MCF 10A (cell line): ENCODE results near the gene DNAH10. TPM values are rescaled to one million over a fixed set of nuclear protein-coding genes. Genes with fewer than 3 reads are reported as not detected.
"Not testable (repeated sequence)": the region's sequence is repeated elsewhere in the genome, so short reads cannot be mapped to it uniquely, and the experiment has no call there.

Experiments used
- BruUV-seq: library from RNA; stranded (reverse); fragments of 400-500 nt; replicated peaks from 2 replicates; lab custom pipeline; 2021; lab: Mats Ljungman, UMichigan
- CTCF ChIA-PET: fragments of 300-600 bp; sonication (Branson Sonifier 250); formaldehyde crosslinking; extraction: SDS; loops from one replicate; lab custom pipeline; 2021; ENCODE audit warnings: antibody characterized with exemption, inconsistent platforms; lab: Yijun Ruan, JAX
- POLR2A ChIA-PET: fragments of 300-600, 350-650 bp; sonication (Branson Sonifier 250); formaldehyde crosslinking; extraction: SDS; loops from one replicate; lab custom pipeline; 2020; ENCODE audit warnings: antibody characterized with exemption, inconsistent platforms; lab: Yijun Ruan, JAX
- DNase-seq: peaks from one replicate; pipeline ENCODE4 v3.0.0-alpha.2; 2018; ENCODE audit not compliant: unreplicated experiment
- H3K27ac Mint-ChIP-seq: one replicate; pipeline ENCODE4 v1.8.0; 2022; ENCODE audit warnings: mild to moderate bottlenecking, low read depth, mixed read lengths; ENCODE audit not compliant: unreplicated experiment
- H3K27me3 Mint-ChIP-seq: one replicate; pipeline ENCODE4 v1.8.0; 2022; ENCODE audit warnings: mixed read lengths; ENCODE audit not compliant: insufficient read depth, unreplicated experiment
- H3K36me3 Mint-ChIP-seq: one replicate; pipeline ENCODE4 v1.8.0; 2022; ENCODE audit warnings: mild to moderate bottlenecking, moderate library complexity, mixed read lengths; ENCODE audit not compliant: insufficient read depth, unreplicated experiment
- H3K4me1 Mint-ChIP-seq: one replicate; pipeline ENCODE4 v1.8.0; 2022; ENCODE audit warnings: mixed read lengths; ENCODE audit not compliant: insufficient read depth, unreplicated experiment
- H3K4me3 Mint-ChIP-seq: one replicate; pipeline ENCODE4 v1.8.0; 2022; ENCODE audit warnings: mild to moderate bottlenecking, moderate library complexity, mixed read lengths; ENCODE audit not compliant: unreplicated experiment
- H3K9me3 Mint-ChIP-seq: one replicate; pipeline ENCODE4 v1.8.0; 2022; ENCODE audit warnings: mixed read lengths; ENCODE audit not compliant: unreplicated experiment
- CTCF ChIP-seq: fragments of 200-600 bp; IDR thresholded peaks from one replicate; pipeline ENCODE4 v1.8.0; 2022; ENCODE audit warnings: antibody characterized with exemption, mild to moderate bottlenecking; ENCODE audit not compliant: unreplicated experiment
- intact Hi-C: fragments of 100-400 bp; cut with micrococcal nuclease; formaldehyde crosslinking; loops from 2 replicates; pipeline ENCODE4 v1.14.1; 2022
- total RNA-seq: library from RNA; stranded (reverse); gene quantifications from 2 replicates; pipeline ENCODE4 v1.2.3, GENCODE V29; 2022

Gene DNAH10
- total RNA-seq, 1 experiment from 2014 or later, result 0.21 TPM

DNA sequence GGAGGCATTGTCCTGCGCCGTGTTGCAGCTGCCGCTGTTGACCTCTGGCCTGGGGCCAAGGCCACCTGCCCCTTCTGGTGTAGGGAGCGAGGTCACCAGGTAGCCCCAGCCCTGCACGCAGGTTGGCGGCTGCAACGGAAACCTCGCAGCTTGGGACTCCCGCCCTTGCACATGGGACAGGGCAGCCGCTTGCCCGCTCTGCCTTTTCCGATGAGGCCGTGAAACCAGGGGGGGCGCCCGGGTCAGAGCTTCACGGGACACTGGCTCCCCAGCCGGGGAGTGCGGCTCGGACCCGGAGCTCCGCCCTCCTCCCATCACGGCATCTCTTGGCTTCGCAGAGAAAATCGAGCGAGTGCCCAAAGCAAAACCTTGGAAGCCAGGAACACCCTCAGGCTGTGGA is 25.4 kb downstream of the DNAH10 start:
- Mint-ChIP-seq H3K4me3 (no peak overlapping the region), H3K27me3 (peaks cover 3% of the 10 kb centered on the region), H3K4me1 (no peaks in the 10 kb centered on the region), H3K27ac (no peak overlapping the region), H3K36me3 (no peaks in the 10 kb centered on the region), H3K9me3 (peaks cover 7% of the 10 kb centered on the region)
- POLR2A ChIA-PET, result no interaction called here
- intact Hi-C loops, result no loop called here
- no TSS peak for BruUV-seq
- CTCF ChIA-PET, result interaction anchor here (1.0 kb wide), 1 partner anchor 15 kb away, joined by 4 read pairs; no protein-coding TSS in a partner anchor
- no peak for DNase-seq
- no peak for TF ChIP-seq CTCF

- peaks cover 12% of the 10 kb centered on the region for H3K9me3 Mint-ChIP-seq
- no peak for DNase-seq
- no peaks in the 10 kb centered on the region for H3K4me1 Mint-ChIP-seq
- no peak for TF ChIP-seq CTCF
- POLR2A ChIA-PET, result interaction anchor here (0.5 kb wide), 1 partner anchor 115 kb away, joined by 5 read pairs; no protein-coding TSS in a partner anchor
- no peak overlapping the region for H3K27ac Mint-ChIP-seq
- no peak overlapping the region for H3K4me3 Mint-ChIP-seq
- no TSS peak for BruUV-seq
- H3K27me3 Mint-ChIP-seq, result no peaks in the 10 kb centered on the region
- CTCF ChIA-PET, result interaction anchor here (1.0 kb wide), 2 partner anchors 12 to 14 kb away, joined by 4 to 6 read pairs; no protein-coding TSS in a partner anchor
- no peaks in the 10 kb centered on the region for H3K36me3 Mint-ChIP-seq
- intact Hi-C loops, result no loop called here
These were observed 26.4 kb downstream of the DNAH10 start for GRCh38 chr12:123788541-123788940.

DNA sequence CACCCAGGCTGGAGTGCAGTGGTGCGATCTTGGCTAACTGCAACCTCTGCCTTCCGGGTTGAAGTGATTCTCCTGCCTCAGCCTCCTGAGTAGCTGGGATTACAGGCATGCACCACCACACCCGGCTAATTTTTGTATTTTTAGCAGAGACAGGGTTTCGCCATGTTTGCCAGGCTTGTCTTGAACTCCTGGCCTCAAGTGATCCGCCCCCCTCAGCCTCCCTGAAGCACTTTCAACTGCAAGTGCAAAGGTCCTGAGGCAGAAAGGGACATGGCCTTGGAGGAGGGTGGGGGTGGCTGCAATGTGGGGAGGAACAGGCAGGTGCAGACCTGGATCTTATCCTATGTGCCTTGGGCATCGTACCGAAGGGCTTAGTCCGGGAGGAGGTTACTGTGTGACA is 27.3 kb downstream of the DNAH10 start:
- DNase-seq, POLR2A ChIA-PET, H3K4me3 Mint-ChIP-seq, H3K4me1 Mint-ChIP-seq, H3K27ac Mint-ChIP-seq, BruUV-seq, intact Hi-C loops, H3K27me3 Mint-ChIP-seq, H3K36me3 Mint-ChIP-seq: not testable (repeated sequence)
- CTCF ChIA-PET, result interaction anchor here (1.0 kb wide), 1 partner anchor 11 kb away, joined by 6 read pairs; no protein-coding TSS in a partner anchor
- H3K9me3 Mint-ChIP-seq, result peaks cover 12% of the 10 kb centered on the region

DNA sequence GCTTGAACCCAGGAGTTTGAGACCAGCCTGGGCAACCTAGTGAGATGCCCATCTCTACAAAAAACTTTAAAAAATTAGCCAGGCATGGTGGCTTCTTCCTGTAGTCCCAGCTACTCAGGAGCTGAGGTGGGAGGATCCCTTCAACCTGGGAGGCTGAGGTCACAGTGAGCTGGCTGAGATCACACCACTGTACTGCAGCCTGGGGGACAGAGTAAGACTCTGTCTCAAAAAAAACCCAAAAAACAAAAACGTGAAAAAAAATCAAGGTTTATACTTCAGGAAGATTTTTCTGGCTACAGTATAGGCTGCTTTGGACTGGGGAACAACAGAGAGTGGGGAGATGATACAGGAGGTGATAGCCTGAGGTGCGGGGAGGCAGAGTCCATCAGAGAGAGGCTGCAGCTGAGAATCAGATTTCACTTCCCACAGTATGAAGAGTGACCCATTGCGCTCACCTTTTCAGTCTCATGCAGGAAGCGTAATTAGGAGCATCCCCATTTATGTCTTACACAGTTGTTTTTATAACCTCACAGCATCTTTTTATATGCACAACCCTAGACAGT is 28.9 kb downstream of the DNAH10 start:
- CTCF ChIA-PET, result interaction anchor here (0.7 to 1.3 kb wide), 2 partner anchors 9 to 193 kb away, joined by 3 read pairs; no protein-coding TSS in a partner anchor
- intact Hi-C loops, result no loop called here
- no peaks in the 10 kb centered on the region for H3K4me1 Mint-ChIP-seq
- no TSS peak for BruUV-seq
- DNase-seq, result no peak
- TF ChIP-seq CTCF, result no peak
- no peak overlapping the region for H3K4me3 Mint-ChIP-seq
- H3K27ac Mint-ChIP-seq, result no peak overlapping the region
- H3K27me3 Mint-ChIP-seq, result no peaks in the 10 kb centered on the region
- POLR2A ChIA-PET, result interaction anchor here (0.6 kb wide), 1 partner anchor 760 kb away, joined by 3 read pairs; no protein-coding TSS in a partner anchor
- H3K36me3 Mint-ChIP-seq, result no peaks in the 10 kb centered on the region
- H3K9me3 Mint-ChIP-seq, result peaks cover 12% of the 10 kb centered on the region
